GM21423 (cell line): Measurements from ENCODE around the gene AGPAT1.
"Not testable (repeated sequence)": the region's sequence is repeated elsewhere in the genome, so short reads cannot be mapped to it uniquely, and the experiment has no call there.

Experiments used
- ATAC-seq: cut with Tn5 transposase; IDR thresholded peaks from one replicate; pipeline ENCODE4 v1.9.1; 2021; ENCODE audit warnings: mild to moderate bottlenecking, moderate library complexity; ENCODE audit not compliant: unreplicated experiment

The AGPAT1 gene

GRCh38 chr6:32175711-32176475 lies at the start of gene AGPAT1:
AGPAT1 (minus strand) TSS chr6:32176084; CDS start chr6:32171496, 4,588 bp downstream.
- peak; percentile 34 for ATAC-seq

GRCh38 chr6:32224696-32225095 lies 48.8 kb upstream of the AGPAT1 start:
- ATAC-seq, result no peak

- ATAC-seq, result no peak
Observed at GRCh38 chr6:32223258-32224235, 47.7 kb upstream of the AGPAT1 start, which contains the start of gene NOTCH4. NOTCH4 (minus strand) TSS chr6:32224067; CDS start chr6:32223928, 139 bp downstream.

- ATAC-seq, result no peak
Observed at GRCh38 chr6:32222333-32223230, 46.7 kb upstream of the AGPAT1 start.

GRCh38 chr6:32220021-32220420 lies 44.1 kb upstream of the AGPAT1 start:
- ATAC-seq, result no peak

- no peak for ATAC-seq
Observed at GRCh38 chr6:32218167-32218566, 42.3 kb upstream of the AGPAT1 start.

- no peak for ATAC-seq
Observed at GRCh38 chr6:32216998-32217397, 41.1 kb upstream of the AGPAT1 start.

GRCh38 chr6:32216285-32216684 lies 40.4 kb upstream of the AGPAT1 start:
- no peak for ATAC-seq

GRCh38 chr6:32215617-32216016 lies 39.7 kb upstream of the AGPAT1 start:
- ATAC-seq, result no peak

- ATAC-seq, result no peak
Observed at GRCh38 chr6:32214126-32214525, 38.2 kb upstream of the AGPAT1 start.

GRCh38 chr6:32213649-32214048 lies 37.8 kb upstream of the AGPAT1 start:
- ATAC-seq, result no peak

- no peak for ATAC-seq
Observed at GRCh38 chr6:32212076-32212760, 36.3 kb upstream of the AGPAT1 start.

GRCh38 chr6:32211432-32211831 lies 35.5 kb upstream of the AGPAT1 start:
- not testable (repeated sequence) for ATAC-seq

- no peak for ATAC-seq
Observed at GRCh38 chr6:32210191-32210601, 34.3 kb upstream of the AGPAT1 start.

GRCh38 chr6:32208996-32209395 lies 33.1 kb upstream of the AGPAT1 start:
- ATAC-seq, result no peak

GRCh38 chr6:32204268-32204715 lies 28.4 kb upstream of the AGPAT1 start:
- no peak for ATAC-seq

- ATAC-seq, result no peak
Observed at GRCh38 chr6:32203426-32204267, 27.8 kb upstream of the AGPAT1 start.

- no peak for ATAC-seq
Observed at GRCh38 chr6:32202186-32202585, 26.3 kb upstream of the AGPAT1 start.
